SW 1271 (cell line): Measurements from ENCODE around the gene NDST4.

Source experiments
- DNase-seq, 2 experiments: peaks; one replicate each; lab custom pipeline; 2025; lab: John Stamatoyannopoulos, UW

Gene NDST4

GRCh38 chr4:114791976-114792375 is 321.4 kb downstream of the NDST4 start:
- no peak for DNase-seq

GRCh38 chr4:114785570-114785969 is 327.9 kb downstream of the NDST4 start:
- DNase-seq = no peak

- no peak for DNase-seq
These were observed 330.2 kb downstream of the NDST4 start for GRCh38 chr4:114783215-114783595.

- DNase-seq = no peak
These were observed 330.8 kb downstream of the NDST4 start for GRCh38 chr4:114782415-114783214.

- peak in 1 of 2 experiments; percentile 7 for DNase-seq
These were observed 333.2 kb downstream of the NDST4 start for GRCh38 chr4:114780205-114780604.
